Measurements from ENCODE around the gene NFATC3.

DNA sequence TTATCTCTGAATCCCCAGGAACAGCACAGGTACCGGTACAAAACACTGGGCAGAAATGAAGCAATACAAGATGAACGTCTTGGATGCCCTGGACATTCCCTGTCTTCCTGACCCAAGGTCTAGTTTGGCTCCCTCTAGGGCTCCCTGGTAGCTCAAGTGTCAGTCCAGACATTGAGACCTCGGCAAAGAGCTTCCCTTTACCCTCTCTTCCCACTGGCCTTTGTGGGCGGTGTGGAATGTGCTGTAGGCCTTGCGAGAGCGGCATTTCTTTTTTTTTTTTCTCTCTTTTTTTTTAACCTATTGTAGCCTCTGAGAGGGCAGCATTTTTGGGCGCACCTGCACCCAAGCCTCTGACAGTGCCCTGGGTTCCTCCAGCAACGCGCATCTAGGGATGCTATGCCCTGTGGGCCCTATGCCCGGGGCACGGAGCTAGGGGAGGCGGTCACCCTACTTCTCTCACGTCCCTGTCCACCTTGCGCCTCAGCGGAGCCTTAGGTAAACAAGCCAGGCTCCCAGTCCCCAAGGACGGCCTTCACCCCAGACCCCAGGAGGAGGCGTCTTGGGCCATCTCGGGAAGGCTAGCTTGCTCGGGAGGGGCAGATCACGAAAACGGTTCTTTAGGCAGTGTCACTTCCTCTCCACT is 1.2 kb upstream of the NFATC3 start:
- TF ChIP-seq, protein P1, sequence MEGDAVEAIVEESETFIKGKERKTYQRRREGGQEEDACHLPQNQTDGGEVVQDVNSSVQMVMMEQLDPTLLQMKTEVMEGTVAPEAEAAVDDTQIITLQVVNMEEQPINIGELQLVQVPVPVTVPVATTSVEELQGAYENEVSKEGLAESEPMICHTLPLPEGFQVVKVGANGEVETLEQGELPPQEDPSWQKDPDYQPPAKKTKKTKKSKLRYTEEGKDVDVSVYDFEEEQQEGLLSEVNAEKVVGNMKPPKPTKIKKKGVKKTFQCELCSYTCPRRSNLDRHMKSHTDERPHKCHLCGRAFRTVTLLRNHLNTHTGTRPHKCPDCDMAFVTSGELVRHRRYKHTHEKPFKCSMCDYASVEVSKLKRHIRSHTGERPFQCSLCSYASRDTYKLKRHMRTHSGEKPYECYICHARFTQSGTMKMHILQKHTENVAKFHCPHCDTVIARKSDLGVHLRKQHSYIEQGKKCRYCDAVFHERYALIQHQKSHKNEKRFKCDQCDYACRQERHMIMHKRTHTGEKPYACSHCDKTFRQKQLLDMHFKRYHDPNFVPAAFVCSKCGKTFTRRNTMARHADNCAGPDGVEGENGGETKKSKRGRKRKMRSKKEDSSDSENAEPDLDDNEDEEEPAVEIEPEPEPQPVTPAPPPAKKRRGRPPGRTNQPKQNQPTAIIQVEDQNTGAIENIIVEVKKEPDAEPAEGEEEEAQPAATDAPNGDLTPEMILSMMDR (IDR thresholded peaks at IDR 0.05): no peak
- no peak for TF ChIP-seq POLR2AphosphoS5 (IDR thresholded peaks at IDR 0.05)
